ENCODE results near the gene NELFE. TPM values are rescaled to one million over a fixed set of nuclear protein-coding genes. Genes with fewer than 3 reads are reported as not detected.

NELFE gene
- total RNA-seq, 1 experiment from 2014 or later, result 68.3 TPM

DNA sequence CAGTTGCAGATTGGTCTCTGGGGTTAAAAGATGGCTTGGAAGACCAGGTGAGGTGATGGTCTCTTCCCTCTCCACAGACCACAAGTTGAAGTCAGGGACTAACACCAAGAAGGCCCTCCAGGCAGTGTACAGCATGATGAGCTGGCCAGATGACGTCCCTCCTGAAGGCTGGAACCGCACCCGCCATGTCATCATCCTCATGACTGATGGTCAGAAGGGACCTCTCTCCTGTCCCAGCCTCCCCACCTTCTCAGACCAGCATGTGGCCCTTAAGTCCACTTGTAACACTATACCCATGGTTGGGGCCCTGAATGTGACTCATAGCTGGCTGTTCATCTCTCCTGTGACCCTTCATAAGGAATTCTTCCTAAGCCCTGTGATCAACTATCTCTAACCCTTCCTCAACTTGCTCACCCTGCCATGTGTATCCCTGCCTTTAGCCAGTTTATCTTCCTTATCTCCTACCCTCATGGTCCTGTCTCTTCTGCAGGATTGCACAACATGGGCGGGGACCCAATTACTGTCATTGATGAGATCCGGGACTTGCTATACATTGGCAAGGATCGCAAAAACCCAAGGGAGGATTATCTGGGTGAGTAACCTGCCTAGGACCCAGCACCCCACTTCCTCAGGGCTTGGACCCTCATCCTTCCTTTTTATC, 9.9 kb downstream of the NELFE start:
- peaks cover 11 to 26% of the 10 kb centered on the region in 2 experiments for H3K36me3 ChIP-seq (ENCODE audit: control insufficient read depth in 1 of 2, insufficient read depth in 2 of 2, low read length in 2 of 2)
- ATAC-seq, result peak; percentile 34
- no peak overlapping the region for H3K27ac ChIP-seq (ENCODE audit: low read depth, low read length)
- H3K4me2 ChIP-seq (ENCODE audit: low read length), result peak overlapping the region; percentile 47
- no peak overlapping the region for H3K9ac ChIP-seq (ENCODE audit: low read length)
- no peak overlapping the region for H3K4me3 ChIP-seq (replicated peaks in 1 of 2; ENCODE audit: low read depth in 1 of 2, low read length in 2 of 2)
- peaks cover 7 to 31% of the 10 kb centered on the region in 2 experiments; a peak in 3 of 4 replicates for H3K4me1 ChIP-seq (ENCODE audit: control insufficient read depth in 1 of 2, insufficient read depth in 2 of 2, low read length in 2 of 2)
- DNase-seq (ENCODE audit: low read depth, low spot score), result no peak
- intact Hi-C loops (cut with micrococcal nuclease), result no loop called here
- TSS peak; percentile 12 for BruUV-seq (replicated peaks)
- RAD21 ChIA-PET (ENCODE audit: low non-redundant PET in 1 of 2, low total read pairs in 2 of 2, uncharacterized antibody in 2 of 2, unreplicated experiment in 2 of 2), result no interaction called here
- H3K9me2 ChIP-seq (ENCODE audit: insufficient read depth), result no peaks in the 10 kb centered on the region; the same call in 1 of the 2 replicates
- no peak overlapping the region for H2AFZ ChIP-seq (ENCODE audit: low read depth, low read length, poor library complexity, severe bottlenecking)
- H4K20me1 ChIP-seq (ENCODE audit: insufficient read depth), result no peaks in the 10 kb centered on the region
- no peaks in the 10 kb centered on the region for H3K27me3 ChIP-seq (ENCODE audit: insufficient read depth, low read length)
- no peaks in the 10 kb centered on the region for H3K9me3 ChIP-seq (ENCODE audit: control insufficient read depth in 1 of 2, insufficient read depth in 1 of 2, low read depth in 1 of 2, low read length in 2 of 2)
- CTCF ChIA-PET, result no interaction called here
- POLR2A ChIA-PET, result interaction anchor here (0.7 kb wide), 1 partner anchor 10 kb away, joined by 3 read pairs; the partner anchor contains the start of genes NELFE and SKIC2
- TF ChIP-seq MAX (IDR thresholded peaks at IDR 0.05) (peak; percentile 49; the same call in 1 of the 2 replicates), CEBPB (IDR thresholded peaks at IDR 0.05; ENCODE audit: low read depth) (peak; percentile 73), POLR2A (IDR thresholded peaks at IDR 0.05; ENCODE audit: borderline replicate concordance, extremely low read depth, insufficient read depth, insufficient read length) (no peak), EGR1 (IDR thresholded peaks at IDR 0.05; ENCODE audit: low read depth) (no peak), YY1 (IDR thresholded peaks at IDR 0.05; ENCODE audit: extremely low read depth, insufficient replicate concordance, low read depth, low read length) (no peak), REST (IDR thresholded peaks at IDR 0.05; ENCODE audit: low read depth) (no peak), ATF3 (IDR thresholded peaks at IDR 0.05) (no peak), FOSL1 (IDR thresholded peaks at IDR 0.05; ENCODE audit: low read depth) (no peak; the same call in 1 of the 2 replicates), POLR2AphosphoS5 (IDR thresholded peaks at IDR 0.05; ENCODE audit: low read depth, low read length) (peak; percentile 57)
- H3K79me2 ChIP-seq (ENCODE audit: insufficient read depth, low read length), result no peaks in the 10 kb centered on the region
